ENCODE results near the gene R3HDM4.

Gene R3HDM4

DNA sequence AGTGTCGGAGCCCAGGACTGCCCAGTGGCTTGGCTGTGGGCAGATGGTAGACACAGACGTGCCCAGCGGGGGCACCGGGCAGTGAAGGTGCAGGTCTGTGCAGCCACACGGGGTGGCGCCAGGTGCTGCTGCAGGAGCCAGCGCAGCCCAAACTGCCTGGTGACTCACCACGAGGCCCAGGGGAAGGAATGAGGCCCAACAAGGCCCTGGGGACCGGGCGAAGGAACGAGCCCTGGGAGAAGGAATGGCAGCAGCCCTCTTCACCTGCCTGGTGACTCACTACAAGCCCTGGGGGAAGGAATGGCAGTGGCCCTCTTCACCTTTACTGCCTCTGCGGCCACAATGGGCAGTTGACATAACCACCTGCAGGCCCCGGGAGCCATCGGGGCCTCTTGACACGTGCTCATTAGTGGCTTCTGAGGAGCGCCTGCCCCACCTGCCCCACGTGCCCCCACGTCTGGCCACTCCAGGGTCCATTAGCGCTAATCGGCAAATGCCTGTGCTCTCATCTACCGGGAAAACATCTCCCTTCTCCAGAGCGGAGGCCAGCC lies 29.3 kb downstream of the R3HDM4 start:
- TF ChIP-seq SPI1 (IDR thresholded peaks at IDR 0.05; ENCODE audit: borderline replicate concordance, low read depth) (no peak), GABPA (IDR thresholded peaks at IDR 0.05; ENCODE audit: low read depth) (no peak), POLR2AphosphoS5 (IDR thresholded peaks at IDR 0.05; ENCODE audit: low read depth) (no peak)
- TF ChIP-seq, protein P1, sequence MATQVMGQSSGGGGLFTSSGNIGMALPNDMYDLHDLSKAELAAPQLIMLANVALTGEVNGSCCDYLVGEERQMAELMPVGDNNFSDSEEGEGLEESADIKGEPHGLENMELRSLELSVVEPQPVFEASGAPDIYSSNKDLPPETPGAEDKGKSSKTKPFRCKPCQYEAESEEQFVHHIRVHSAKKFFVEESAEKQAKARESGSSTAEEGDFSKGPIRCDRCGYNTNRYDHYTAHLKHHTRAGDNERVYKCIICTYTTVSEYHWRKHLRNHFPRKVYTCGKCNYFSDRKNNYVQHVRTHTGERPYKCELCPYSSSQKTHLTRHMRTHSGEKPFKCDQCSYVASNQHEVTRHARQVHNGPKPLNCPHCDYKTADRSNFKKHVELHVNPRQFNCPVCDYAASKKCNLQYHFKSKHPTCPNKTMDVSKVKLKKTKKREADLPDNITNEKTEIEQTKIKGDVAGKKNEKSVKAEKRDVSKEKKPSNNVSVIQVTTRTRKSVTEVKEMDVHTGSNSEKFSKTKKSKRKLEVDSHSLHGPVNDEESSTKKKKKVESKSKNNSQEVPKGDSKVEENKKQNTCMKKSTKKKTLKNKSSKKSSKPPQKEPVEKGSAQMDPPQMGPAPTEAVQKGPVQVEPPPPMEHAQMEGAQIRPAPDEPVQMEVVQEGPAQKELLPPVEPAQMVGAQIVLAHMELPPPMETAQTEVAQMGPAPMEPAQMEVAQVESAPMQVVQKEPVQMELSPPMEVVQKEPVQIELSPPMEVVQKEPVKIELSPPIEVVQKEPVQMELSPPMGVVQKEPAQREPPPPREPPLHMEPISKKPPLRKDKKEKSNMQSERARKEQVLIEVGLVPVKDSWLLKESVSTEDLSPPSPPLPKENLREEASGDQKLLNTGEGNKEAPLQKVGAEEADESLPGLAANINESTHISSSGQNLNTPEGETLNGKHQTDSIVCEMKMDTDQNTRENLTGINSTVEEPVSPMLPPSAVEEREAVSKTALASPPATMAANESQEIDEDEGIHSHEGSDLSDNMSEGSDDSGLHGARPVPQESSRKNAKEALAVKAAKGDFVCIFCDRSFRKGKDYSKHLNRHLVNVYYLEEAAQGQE (IDR thresholded peaks at IDR 0.05; ENCODE audit: insufficient replicate concordance, low read depth) = no peak
- TF ChIP-seq, protein P2, sequence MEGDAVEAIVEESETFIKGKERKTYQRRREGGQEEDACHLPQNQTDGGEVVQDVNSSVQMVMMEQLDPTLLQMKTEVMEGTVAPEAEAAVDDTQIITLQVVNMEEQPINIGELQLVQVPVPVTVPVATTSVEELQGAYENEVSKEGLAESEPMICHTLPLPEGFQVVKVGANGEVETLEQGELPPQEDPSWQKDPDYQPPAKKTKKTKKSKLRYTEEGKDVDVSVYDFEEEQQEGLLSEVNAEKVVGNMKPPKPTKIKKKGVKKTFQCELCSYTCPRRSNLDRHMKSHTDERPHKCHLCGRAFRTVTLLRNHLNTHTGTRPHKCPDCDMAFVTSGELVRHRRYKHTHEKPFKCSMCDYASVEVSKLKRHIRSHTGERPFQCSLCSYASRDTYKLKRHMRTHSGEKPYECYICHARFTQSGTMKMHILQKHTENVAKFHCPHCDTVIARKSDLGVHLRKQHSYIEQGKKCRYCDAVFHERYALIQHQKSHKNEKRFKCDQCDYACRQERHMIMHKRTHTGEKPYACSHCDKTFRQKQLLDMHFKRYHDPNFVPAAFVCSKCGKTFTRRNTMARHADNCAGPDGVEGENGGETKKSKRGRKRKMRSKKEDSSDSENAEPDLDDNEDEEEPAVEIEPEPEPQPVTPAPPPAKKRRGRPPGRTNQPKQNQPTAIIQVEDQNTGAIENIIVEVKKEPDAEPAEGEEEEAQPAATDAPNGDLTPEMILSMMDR (IDR thresholded peaks at IDR 0.05; ENCODE audit: insufficient read depth, low read length) = no peak
- Histone ChIP-seq H3K27ac (replicated peaks) (no peak overlapping the region), H3K4me3 (replicated peaks; ENCODE audit: insufficient read depth, low read length) (no peak overlapping the region), H3K27me3 (ENCODE audit: insufficient read depth, poor library complexity, severe bottlenecking) (no peaks in the 10 kb centered on the region)
- DNase-seq (ENCODE audit: low read depth in 1 of 2, low spot score in 1 of 2) = no peak

DNA sequence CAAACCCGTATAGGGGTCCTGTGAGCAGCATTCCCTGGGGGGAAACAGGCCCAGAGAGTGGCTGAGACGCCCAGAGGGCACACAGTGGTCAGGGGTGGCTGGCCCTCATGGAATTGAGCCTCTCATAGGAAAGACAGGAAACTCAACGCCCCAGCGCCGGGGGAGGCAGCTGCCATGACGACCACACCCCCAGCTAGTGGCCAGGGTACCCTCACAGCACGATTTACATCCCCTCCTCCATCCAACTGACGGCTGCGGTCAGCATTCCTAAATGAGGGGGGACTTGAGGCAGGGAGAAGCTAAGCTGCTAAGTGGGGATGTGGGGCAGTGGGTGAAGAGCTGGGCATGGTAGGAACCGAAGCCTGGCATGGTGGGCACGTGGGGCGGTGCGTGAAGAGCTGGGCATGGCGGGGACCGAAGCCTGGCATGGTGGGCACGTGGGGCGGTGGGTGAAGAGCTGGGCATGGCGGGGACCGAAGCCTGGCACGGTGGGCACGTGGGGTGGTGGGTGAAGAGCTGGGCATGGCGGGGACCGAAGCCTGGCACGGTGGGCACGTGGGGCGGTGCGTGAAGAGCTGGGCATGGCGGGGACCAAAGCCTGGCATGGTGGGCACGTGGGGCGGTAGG lies 30.0 kb downstream of the R3HDM4 start:
- Histone ChIP-seq H3K4me3 (replicated peaks; ENCODE audit: insufficient read depth, low read length) (no peak overlapping the region), H3K27me3 (ENCODE audit: insufficient read depth, poor library complexity, severe bottlenecking) (no peaks in the 10 kb centered on the region), H3K27ac (replicated peaks) (no peak overlapping the region)
- no peak for DNase-seq (ENCODE audit: low read depth in 1 of 2, low spot score in 1 of 2)
- TF ChIP-seq, protein P2 (IDR thresholded peaks at IDR 0.05; ENCODE audit: insufficient read depth, low read length) = no peak
- no peak for TF ChIP-seq SPI1 (IDR thresholded peaks at IDR 0.05; ENCODE audit: borderline replicate concordance, low read depth)
- no peak for TF ChIP-seq GABPA (IDR thresholded peaks at IDR 0.05; ENCODE audit: low read depth)
- TF ChIP-seq POLR2AphosphoS5 (IDR thresholded peaks at IDR 0.05; ENCODE audit: low read depth) = no peak
- TF ChIP-seq, protein P1 (IDR thresholded peaks at IDR 0.05; ENCODE audit: insufficient replicate concordance, low read depth) = no peak

DNA sequence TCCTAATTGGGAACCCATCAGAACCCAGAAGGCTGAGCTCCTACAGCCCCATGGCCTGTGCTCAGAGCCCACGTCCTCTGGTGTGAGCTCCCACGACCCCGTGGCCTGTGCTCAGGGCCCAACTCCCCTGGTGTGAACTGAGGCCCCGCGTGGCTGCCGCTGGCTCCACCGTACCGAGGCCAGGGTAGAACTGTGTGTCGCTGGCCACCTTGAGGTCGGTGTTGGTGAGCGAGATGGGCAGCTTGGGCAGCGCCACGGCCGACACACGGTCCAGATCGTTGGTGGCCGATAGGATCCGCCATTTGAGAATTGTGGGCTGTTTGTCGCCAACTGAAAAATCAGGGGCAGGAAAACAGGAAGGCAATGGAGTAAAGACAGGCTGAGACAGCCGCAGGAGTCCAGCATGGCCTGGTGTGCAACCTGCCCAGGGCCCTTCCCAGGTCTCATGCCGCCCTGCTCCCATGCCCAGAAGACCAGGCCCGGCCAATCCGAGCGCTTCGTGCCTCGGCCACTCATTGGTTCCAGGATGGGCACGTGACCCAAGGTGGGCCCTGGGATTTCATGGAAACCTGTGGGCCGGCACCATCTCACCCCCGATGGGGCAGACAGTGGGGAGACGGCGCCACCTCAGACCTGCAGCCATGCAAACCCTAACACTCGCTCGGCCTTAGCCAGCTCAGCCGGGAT lies 31.5 kb downstream of the R3HDM4 start:
- TF ChIP-seq, protein P1 (IDR thresholded peaks at IDR 0.05; ENCODE audit: insufficient replicate concordance, low read depth) = no peak
- TF ChIP-seq SPI1 (IDR thresholded peaks at IDR 0.05; ENCODE audit: borderline replicate concordance, low read depth) (no peak), GABPA (IDR thresholded peaks at IDR 0.05; ENCODE audit: low read depth) (no peak), POLR2AphosphoS5 (IDR thresholded peaks at IDR 0.05; ENCODE audit: low read depth) (no peak)
- TF ChIP-seq, protein P2 (IDR thresholded peaks at IDR 0.05; ENCODE audit: insufficient read depth, low read length) = no peak
- no peak overlapping the region for H3K4me3 ChIP-seq (replicated peaks; ENCODE audit: insufficient read depth, low read length)
- H3K27me3 ChIP-seq (ENCODE audit: insufficient read depth, poor library complexity, severe bottlenecking) = no peaks in the 10 kb centered on the region
- no peak for DNase-seq (ENCODE audit: low read depth in 1 of 2, low spot score in 1 of 2)
- H3K27ac ChIP-seq (replicated peaks) = no peak overlapping the region

Measured in HL-60 (cell line).